Left lung (tissue), 10 donors: ENCODE data around the gene MRPL9. TPM values are rescaled to one million over a fixed set of nuclear protein-coding genes. Genes with fewer than 3 reads are reported as not detected.
"Not testable (repeated sequence)": the region's sequence is repeated elsewhere in the genome, so short reads cannot be mapped to it uniquely, and the experiment has no call there.

Experiments
- ATAC-seq: fragments of 200-7000 bp; cut with Tn5 transposase; one replicate; pipeline ENCODE4 v1.9.1; 2020; ENCODE audit warnings: moderate library complexity
- DNase-seq, 4 donors: peaks; one replicate each; pipeline ENCODE4 v3.0.0-alpha.2; 2013 to 2020
- H3K27ac ChIP-seq, 2 donors: fragments of 200-600 bp; sonication (generic) in 1 of 2; one replicate each; pipeline versions ENCODE4 v1.5.0 to v1.8.0; 2020 to 2021
- H3K27me3 ChIP-seq, 2 donors: fragments of 200-600 bp; sonication (generic) in 1 of 2; one replicate each; pipeline versions ENCODE4 v1.5.0 to v1.8.0; 2020 to 2021
- H3K36me3 ChIP-seq, 2 donors: fragments of 200-600 bp; sonication (generic) in 1 of 2; one replicate each; pipeline versions ENCODE4 v1.5.0 to v1.8.0; 2020 to 2021
- H3K4me1 ChIP-seq, 2 donors: fragments of 200-600 bp; one replicate each; pipeline ENCODE4 v1.8.0; 2021
- H3K4me3 ChIP-seq, 2 donors: fragments of 200-600 bp; sonication (generic) in 1 of 2; one replicate each; pipeline versions ENCODE4 v1.5.0 to v1.8.0; 2020 to 2021; ENCODE audit warnings: mild to moderate bottlenecking in 1 of 2
- H3K9me3 ChIP-seq, 2 donors: fragments of 200-600 bp; sonication (generic) in 1 of 2; one replicate each; pipeline versions ENCODE4 v1.5.0 to v1.8.0; 2020 to 2021
- intact Hi-C, 2 donors: fragments of 100-400 bp; cut with DNase I; formaldehyde crosslinking; loops; one replicate each; pipeline versions ENCODE4 v1.11.2 to v1.14.2; 2022
- polyA plus RNA-seq, 6 donors: library from polyadenylated mRNA; unstranded; fragments of 120-200 nt; gene quantifications; one replicate each; pipeline ENCODE4 v1.2.1, GENCODE V29; 2013; ENCODE audit not compliant: insufficient read length in 6 of 6
- total RNA-seq, 2 donors: library from RNA; stranded (reverse); fragmentation: NEBNext Ultra II Directional; extraction: Animal tissue kit (Norgen Biotek cat#: 25700); gene quantifications; one replicate each; pipeline ENCODE4 v1.2.1, GENCODE V29; 2021
- TF ChIP-seq, protein P1 (sequence below), 2 donors: fragments of 200-600 bp; sonication (generic) in 1 of 2; IDR thresholded peaks; one replicate each; pipeline versions ENCODE4 v1.5.0 to v1.8.0; 2021; ENCODE audit warnings: antibody characterized with exemption in 2 of 2
- donor health status: DM: no; HTN: yes; CAD: no.
- donor health status: DM: no; HTN: no; CAD: no.

The MRPL9 gene
- total and polyA plus RNA-seq, 8 donors = 42.5 to 132 (median 117) TPM

DNA sequence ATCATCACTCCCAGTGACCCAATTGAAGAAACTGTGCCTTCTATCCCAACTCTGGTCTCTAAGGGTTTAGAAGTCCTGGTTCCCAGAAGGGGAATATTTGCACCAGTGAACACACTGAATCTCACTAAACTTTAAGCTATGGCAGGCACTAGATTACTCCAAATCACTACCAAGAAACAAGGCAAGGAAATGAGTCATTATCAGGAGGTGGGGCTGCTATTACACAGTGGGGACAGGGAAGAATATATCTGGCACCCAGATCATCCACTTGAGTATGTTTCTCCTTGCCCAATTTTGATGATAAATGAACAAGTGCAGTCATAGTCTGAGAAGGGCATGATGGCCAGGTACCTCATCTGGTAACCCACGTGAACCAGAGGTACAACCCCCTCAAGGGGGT, 7.0 kb downstream of the MRPL9 start:
- Histone ChIP-seq H3K4me1 (no peaks in the 10 kb centered on the region), H3K27me3 (no peaks in the 10 kb centered on the region), H3K9me3 (no peaks in the 10 kb centered on the region), H3K4me3 (no peak overlapping the region), H3K36me3 (peaks cover 0 to 46% of the 10 kb centered on the region in 2 donors), H3K27ac (no peak overlapping the region)
- no peak for ATAC-seq
- TF ChIP-seq, protein P1, sequence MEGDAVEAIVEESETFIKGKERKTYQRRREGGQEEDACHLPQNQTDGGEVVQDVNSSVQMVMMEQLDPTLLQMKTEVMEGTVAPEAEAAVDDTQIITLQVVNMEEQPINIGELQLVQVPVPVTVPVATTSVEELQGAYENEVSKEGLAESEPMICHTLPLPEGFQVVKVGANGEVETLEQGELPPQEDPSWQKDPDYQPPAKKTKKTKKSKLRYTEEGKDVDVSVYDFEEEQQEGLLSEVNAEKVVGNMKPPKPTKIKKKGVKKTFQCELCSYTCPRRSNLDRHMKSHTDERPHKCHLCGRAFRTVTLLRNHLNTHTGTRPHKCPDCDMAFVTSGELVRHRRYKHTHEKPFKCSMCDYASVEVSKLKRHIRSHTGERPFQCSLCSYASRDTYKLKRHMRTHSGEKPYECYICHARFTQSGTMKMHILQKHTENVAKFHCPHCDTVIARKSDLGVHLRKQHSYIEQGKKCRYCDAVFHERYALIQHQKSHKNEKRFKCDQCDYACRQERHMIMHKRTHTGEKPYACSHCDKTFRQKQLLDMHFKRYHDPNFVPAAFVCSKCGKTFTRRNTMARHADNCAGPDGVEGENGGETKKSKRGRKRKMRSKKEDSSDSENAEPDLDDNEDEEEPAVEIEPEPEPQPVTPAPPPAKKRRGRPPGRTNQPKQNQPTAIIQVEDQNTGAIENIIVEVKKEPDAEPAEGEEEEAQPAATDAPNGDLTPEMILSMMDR (IDR thresholded peaks at IDR 0.05) = no peak
- DNase-seq = no peak
- intact Hi-C loops = no loop called here

DNA sequence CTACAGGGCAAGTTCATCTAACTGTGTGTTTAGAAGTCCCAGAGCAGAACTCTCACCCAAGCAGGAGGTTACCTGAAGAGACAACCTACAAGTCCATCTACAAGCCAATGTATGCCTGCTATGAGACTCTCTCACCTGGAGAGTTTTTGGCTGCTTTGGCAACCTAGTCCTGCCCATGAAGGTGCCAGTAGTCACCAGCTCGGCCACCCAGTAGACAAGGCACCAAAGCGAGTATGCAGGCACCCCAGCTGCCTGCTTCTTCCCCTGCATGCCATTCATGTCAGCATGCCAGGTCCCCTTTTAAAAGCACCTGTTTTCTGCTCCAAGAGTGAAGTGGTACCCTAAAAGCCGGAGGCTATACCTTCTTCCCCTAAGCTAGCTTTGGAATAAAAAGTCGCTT, 21.8 kb downstream of the MRPL9 start:
- DNase-seq (no peak), ATAC-seq (no peak)
- Histone ChIP-seq H3K36me3 (no peaks in the 10 kb centered on the region), H3K9me3 (peaks cover 0 to 8% of the 10 kb centered on the region in 2 donors), H3K4me1 (peaks cover 0 to 5% of the 10 kb centered on the region in 2 donors), H3K4me3 (no peak overlapping the region), H3K27me3 (no peaks in the 10 kb centered on the region), H3K27ac (no peak overlapping the region)
- intact Hi-C loops = no loop called here
- TF ChIP-seq, protein P1 (IDR thresholded peaks at IDR 0.05) = no peak

DNA sequence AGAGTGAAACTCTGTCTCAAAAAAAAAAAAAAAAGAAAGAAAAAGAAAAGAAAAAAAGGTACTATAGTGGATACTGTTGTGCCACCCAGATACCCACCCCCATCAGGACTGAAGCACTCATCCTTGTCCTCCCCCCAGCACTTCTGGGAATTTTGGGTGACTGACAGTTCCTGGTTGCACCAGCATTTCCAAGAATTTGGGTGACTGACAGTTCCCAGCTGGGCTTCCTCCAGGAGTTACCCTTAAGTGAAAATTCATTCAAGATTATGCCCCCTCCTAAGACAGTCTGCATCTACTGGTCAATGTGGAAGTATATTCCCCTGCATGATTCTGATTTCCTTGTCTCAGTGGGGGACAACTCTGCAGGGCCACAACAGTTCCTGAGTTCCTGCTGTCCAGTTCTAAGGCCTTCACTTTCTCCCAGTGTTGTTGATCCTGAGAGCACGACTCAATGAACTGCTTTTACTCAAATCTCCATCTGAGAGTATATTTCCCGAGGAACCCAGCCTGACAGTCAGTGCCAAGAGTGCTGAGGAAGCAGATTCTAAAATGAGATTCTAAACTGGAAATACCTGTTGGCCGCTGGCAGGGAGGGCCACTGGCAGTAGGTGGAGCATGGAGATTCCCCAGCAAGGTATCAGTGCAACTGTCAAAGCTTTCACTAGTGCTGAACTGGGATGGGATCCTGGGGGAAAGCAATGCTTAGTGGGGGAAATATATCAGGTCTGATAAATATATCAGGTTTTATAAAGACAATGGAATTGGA, 23.5 kb downstream of the MRPL9 start:
- peaks cover 0 to 8% of the 10 kb centered on the region in 2 donors for H3K9me3 ChIP-seq
- intact Hi-C loops = no loop called here
- DNase-seq (no peak), ATAC-seq (peak; percentile 61)
- peaks cover 0 to 5% of the 10 kb centered on the region in 2 donors for H3K4me1 ChIP-seq
- no peaks in the 10 kb centered on the region for H3K36me3 ChIP-seq
- H3K27ac ChIP-seq = no peak overlapping the region
- TF ChIP-seq, protein P1 (IDR thresholded peaks at IDR 0.05) = no peak
- H3K27me3 ChIP-seq = no peaks in the 10 kb centered on the region
- H3K4me3 ChIP-seq = no peak overlapping the region

DNA sequence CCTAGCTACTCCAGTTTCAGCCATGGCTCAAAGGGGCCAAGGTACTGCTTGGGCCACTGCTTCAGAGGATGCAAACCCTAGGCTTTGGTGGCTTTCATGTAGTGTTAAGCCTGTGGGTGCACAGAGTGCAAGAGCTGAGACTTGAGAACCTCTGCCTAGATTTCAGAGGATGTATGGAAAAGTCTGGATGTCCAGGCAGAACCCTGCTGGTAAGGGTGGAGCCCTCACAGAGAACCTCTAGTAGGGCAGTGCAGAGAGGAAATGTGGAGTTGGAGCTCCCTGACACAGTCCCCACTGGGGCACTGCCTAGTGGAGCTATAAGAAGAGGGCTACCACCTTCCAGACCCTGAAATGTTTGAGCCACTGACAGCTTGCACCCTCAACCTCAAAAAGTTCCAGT, 25.8 kb downstream of the MRPL9 start:
- TF ChIP-seq, protein P1 (IDR thresholded peaks at IDR 0.05) = no peak
- Histone ChIP-seq H3K4me1 (peaks cover 0 to 5% of the 10 kb centered on the region in 2 donors), H3K9me3 (peaks cover 0 to 8% of the 10 kb centered on the region in 2 donors), H3K27me3 (no peaks in the 10 kb centered on the region), H3K4me3 (no peak overlapping the region), H3K36me3 (no peaks in the 10 kb centered on the region), H3K27ac (no peak overlapping the region)
- ATAC-seq = no peak
- intact Hi-C loops = no loop called here
- DNase-seq = no peak

DNA sequence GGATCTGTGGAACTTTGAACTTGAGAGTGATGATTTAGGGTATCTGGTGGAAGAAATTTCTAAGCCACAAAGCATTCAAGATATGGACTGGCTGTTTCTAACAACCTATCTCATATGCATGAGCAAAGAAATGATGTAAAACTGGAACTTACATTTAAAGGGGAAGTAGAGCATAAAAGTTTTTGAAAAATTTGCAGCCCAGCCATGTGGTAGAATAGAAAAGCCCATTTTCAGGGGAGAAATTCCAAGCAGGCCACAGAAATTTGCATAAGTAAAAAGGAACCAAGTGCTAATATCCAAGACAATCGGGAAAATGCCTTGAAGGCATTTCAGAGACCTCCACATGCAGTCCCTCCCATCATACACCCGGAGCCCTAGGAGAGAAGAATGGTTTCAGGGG, 26.3 kb downstream of the MRPL9 start:
- intact Hi-C loops = no loop called here

DNA sequence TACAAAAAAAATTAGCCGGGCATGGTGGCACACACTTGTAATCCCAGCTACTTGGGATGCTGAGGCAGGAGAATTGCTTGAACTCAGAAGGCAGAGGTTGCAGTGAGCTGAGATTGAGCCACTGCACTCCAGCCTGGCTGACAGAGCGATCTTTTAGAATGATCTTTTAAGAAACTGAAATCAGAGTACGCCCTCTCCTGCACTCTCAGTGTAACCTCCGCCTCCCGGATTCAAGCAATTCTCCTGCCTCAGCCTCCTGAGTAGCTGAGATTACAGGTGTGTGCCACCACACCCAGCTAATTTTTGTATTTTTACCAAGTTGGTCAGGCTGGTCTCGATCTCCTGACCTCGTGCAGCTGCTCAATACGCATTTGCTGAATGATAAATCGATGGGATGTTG, 29.3 kb downstream of the MRPL9 start:
- DNase-seq, H3K4me3 ChIP-seq, H3K36me3 ChIP-seq, H3K9me3 ChIP-seq, ATAC-seq, intact Hi-C loops, H3K4me1 ChIP-seq, H3K27ac ChIP-seq, H3K27me3 ChIP-seq: not testable (repeated sequence)

More for the DNA sequence above, 26.3 kb downstream of the MRPL9 start:
- H3K27me3 ChIP-seq = peaks cover 0 to 2% of the 10 kb centered on the region in 2 donors
- no peak for ATAC-seq
- TF ChIP-seq, protein P1 (IDR thresholded peaks at IDR 0.05) = no peak
- H3K4me3 ChIP-seq = no peak overlapping the region
- H3K9me3 ChIP-seq = peaks cover 0 to 8% of the 10 kb centered on the region in 2 donors
- no peak for DNase-seq
- H3K27ac ChIP-seq = no peak overlapping the region
- H3K4me1 ChIP-seq = peaks cover 0 to 5% of the 10 kb centered on the region in 2 donors
- H3K36me3 ChIP-seq = no peaks in the 10 kb centered on the region
